Mucosa of descending colon (tissue), 3 donors: Measurements from ENCODE around the gene ACP7. TPM values are rescaled to one million over a fixed set of nuclear protein-coding genes. Genes with fewer than 3 reads are reported as not detected.

ENCODE experiments used
- ATAC-seq: fragments of 200-7000 bp; cut with Tn5 transposase; one replicate; pipeline ENCODE4 v1.9.1; 2020; ENCODE audit warnings: mild to moderate bottlenecking, moderate library complexity
- DNase-seq, 3 donors: peaks; one replicate each; pipeline ENCODE4 v3.0.0-alpha.2; 2020
- H3K36me3 ChIP-seq: fragments of 200-600 bp; one replicate; pipeline ENCODE4 v1.8.0; 2021; ENCODE audit warnings: low read depth, mild to moderate bottlenecking
- H3K4me1 ChIP-seq: fragments of 200-600 bp; one replicate; pipeline ENCODE4 v1.8.0; 2021; ENCODE audit warnings: low read depth, mild to moderate bottlenecking
- H3K4me3 ChIP-seq: fragments of 200-600 bp; one replicate; pipeline ENCODE4 v1.8.0; 2021; ENCODE audit warnings: mild to moderate bottlenecking
- H3K9me3 ChIP-seq: fragments of 200-600 bp; one replicate; pipeline ENCODE4 v1.8.0; 2021; ENCODE audit warnings: mild to moderate bottlenecking
- CTCF ChIP-seq: fragments of 200-600 bp; IDR thresholded peaks from one replicate; pipeline ENCODE4 v1.8.0; 2022; ENCODE audit warnings: antibody characterized with exemption, mild to moderate bottlenecking
- intact Hi-C, 2 donors: fragments of 100-400 bp; cut with DNase I in 1 of 2; cut with micrococcal nuclease in 1 of 2; formaldehyde crosslinking; loops; one replicate each; pipeline versions ENCODE4 v1.11.0 to v1.11.1; 2022; cut with DNase I, micrococcal nuclease
- total RNA-seq, 3 donors: library from RNA; stranded (reverse); fragmentation: NEBNext Ultra II Directional in 2 of 3; extraction: Animal tissue kit (Norgen Biotek cat#: 25700) in 2 of 3; gene quantifications; one replicate each; pipeline versions ENCODE4 v1.2.1 to v1.2.4, GENCODE V29; 2021 to 2023
- donor health status: DM: no; HTN: no; CAD: no; lungs with moderate emphysema.
- donor health status: DM: no; HTN: no; CAD: no.
- donor health status: DM: no; HTN: yes; CAD: no.

ACP7 gene
- total RNA-seq, 3 donors from 2014 or later, result not detected

- ATAC-seq, result no peak
- no peak overlapping the region for H3K4me3 ChIP-seq
Measured at GRCh38 chr19:39127812-39128515, 43.8 kb downstream of the ACP7 start.

GRCh38 chr19:39128516-39129079 lies 44.4 kb downstream of the ACP7 start:
- no peak for TF ChIP-seq CTCF
- intact Hi-C loops, result no loop called here
- peak in 2 of 3 donors; percentile 34 to 46 for DNase-seq
- H3K4me1 ChIP-seq, result peaks cover 59% of the 10 kb centered on the region
- H3K4me3 ChIP-seq, result no peak overlapping the region
- H3K36me3 ChIP-seq, result no peaks in the 10 kb centered on the region
- peak; percentile 0 for ATAC-seq
- no peaks in the 10 kb centered on the region for H3K9me3 ChIP-seq

More at GRCh38 chr19:39127812-39128515, 43.8 kb downstream of the ACP7 start:
- peak in 2 of 3 donors; percentile 63 to 65 for DNase-seq
- H3K4me1 ChIP-seq, result peaks cover 53% of the 10 kb centered on the region
- intact Hi-C loops, result no loop called here
- H3K9me3 ChIP-seq, result no peaks in the 10 kb centered on the region
- TF ChIP-seq CTCF, result no peak
- no peaks in the 10 kb centered on the region for H3K36me3 ChIP-seq

- no peak for DNase-seq
- Histone ChIP-seq H3K36me3 (no peaks in the 10 kb centered on the region), H3K4me3 (no peak overlapping the region), H3K9me3 (no peaks in the 10 kb centered on the region), H3K4me1 (peaks cover 62% of the 10 kb centered on the region)
- no peak for ATAC-seq
- intact Hi-C loops, result no loop called here
- no peak for TF ChIP-seq CTCF
Measured at GRCh38 chr19:39129116-39129515, 44.9 kb downstream of the ACP7 start.

- no peaks in the 10 kb centered on the region for H3K36me3 ChIP-seq
- no peak for TF ChIP-seq CTCF
- intact Hi-C loops, result no loop called here
- ATAC-seq (no peak), DNase-seq (no peak)
- H3K4me3 ChIP-seq, result no peak overlapping the region
- H3K9me3 ChIP-seq, result no peaks in the 10 kb centered on the region
- peaks cover 54% of the 10 kb centered on the region for H3K4me1 ChIP-seq
Measured at GRCh38 chr19:39130337-39131254, 46.4 kb downstream of the ACP7 start.

- ATAC-seq (no peak), DNase-seq (no peak)
- no peak for TF ChIP-seq CTCF
- Histone ChIP-seq H3K4me3 (no peak overlapping the region), H3K4me1 (peaks cover 55% of the 10 kb centered on the region), H3K9me3 (no peaks in the 10 kb centered on the region), H3K36me3 (no peaks in the 10 kb centered on the region)
- intact Hi-C loops, result no loop called here
Measured at GRCh38 chr19:39131255-39131755, 47.1 kb downstream of the ACP7 start.
